CD14-positive monocyte (primary cell): Measurements from ENCODE around the gene ELMO1. TPM values are rescaled to one million over a fixed set of nuclear protein-coding genes. Genes with fewer than 3 reads are reported as not detected.

ENCODE experiments used
- DNase-seq, 3 donors: peaks; one replicate each; pipeline ENCODE4 v3.0.0-alpha.2; 2011 to 2022
- H2AFZ ChIP-seq: 2 replicates; pipeline ENCODE4 v1.6.0; 2012; ENCODE audit warnings: mild to moderate bottlenecking, low read depth, low read length, inconsistent platforms; ENCODE audit not compliant: insufficient read depth, poor library complexity, severe bottlenecking
- H3K27ac ChIP-seq, 2 donors: 1 replicate in 1 of 2; 2 replicates in 1 of 2; pipeline ENCODE4 v1.5.1; 2012 to 2013; ENCODE audit warnings: low read length in 2 of 2, control low read depth in 1 of 2, inconsistent platforms in 1 of 2, low read depth in 1 of 2, mild to moderate bottlenecking in 1 of 2
- H3K27me3 ChIP-seq, 2 donors: one replicate each; pipeline versions ENCODE4 v1.6.0 to v1.6.1; 2011 to 2013; ENCODE audit warnings: low read length in 2 of 2; ENCODE audit not compliant: control insufficient read depth in 2 of 2, insufficient read depth in 2 of 2
- H3K36me3 ChIP-seq, 2 donors: replicated peaks in 1 of 2; 1 replicate in 1 of 2; 2 replicates in 1 of 2; pipeline versions ENCODE4 v1.5.1 to v1.6.1; 2012 to 2013; ENCODE audit warnings: low read length in 2 of 2, control low read depth in 1 of 2, inconsistent platforms in 1 of 2, mild to moderate bottlenecking in 1 of 2; ENCODE audit not compliant: insufficient read depth in 2 of 2, control insufficient read depth in 1 of 2
- H3K4me1 ChIP-seq, 2 donors: 1 replicate in 1 of 2; 2 replicates in 1 of 2; pipeline versions ENCODE4 v1.5.1 to v1.6.1; 2012 to 2013; ENCODE audit warnings: low read length in 2 of 2, control low read depth in 1 of 2, inconsistent platforms in 1 of 2, mild to moderate bottlenecking in 1 of 2, moderate library complexity in 1 of 2; ENCODE audit not compliant: insufficient read depth in 2 of 2, control insufficient read depth in 1 of 2
- H3K4me2 ChIP-seq: replicated peaks from 2 replicates; pipeline ENCODE3; 2012; ENCODE audit warnings: low read length, moderate library complexity, mild to moderate bottlenecking; ENCODE audit not compliant: poor library complexity, severe bottlenecking; ENCODE audit errors: extremely low read depth
- H3K4me3 ChIP-seq, 3 experiments: fragments of 200-600 bp in 1 of 3; sonication (generic) in 1 of 3; replicated peaks in 1 of 3; 1 replicate in 2 of 3; 2 replicates in 1 of 3; pipeline ENCODE4 v1.5.1; 2011 to 2013; ENCODE audit warnings: low read length in 3 of 3, mild to moderate bottlenecking in 3 of 3, control low read depth in 2 of 3, low read depth in 2 of 3, inconsistent platforms in 1 of 3, moderate library complexity in 1 of 3
- H3K79me2 ChIP-seq: 2 replicates; pipeline ENCODE4 v1.6.0; 2012; ENCODE audit warnings: mild to moderate bottlenecking, control low read depth, inconsistent platforms, low read length, moderate library complexity; ENCODE audit not compliant: insufficient read depth
- H3K9ac ChIP-seq: 2 replicates; pipeline ENCODE4 v1.6.0; 2017; ENCODE audit warnings: low read length, mild to moderate bottlenecking; ENCODE audit not compliant: insufficient read depth, poor library complexity, severe bottlenecking
- H3K9me3 ChIP-seq, 2 donors: replicated peaks in 1 of 2; 1 replicate in 1 of 2; 2 replicates in 1 of 2; pipeline versions ENCODE4 v1.5.1 to v1.6.1; 2012 to 2013; ENCODE audit warnings: low read length in 2 of 2, control low read depth in 1 of 2; ENCODE audit not compliant: control insufficient read depth in 1 of 2, insufficient read depth in 1 of 2
- H4K20me1 ChIP-seq: 2 replicates; pipeline ENCODE4 v1.6.0; 2012; ENCODE audit warnings: mild to moderate bottlenecking, low read length, control low read depth, moderate library complexity; ENCODE audit not compliant: insufficient read depth
- H3K27ac Mint-ChIP-seq, 7 donors: one replicate each; pipeline ENCODE4 v1.8.0; 2020; ENCODE audit warnings: mild to moderate bottlenecking in 7 of 7, mixed read lengths in 7 of 7, moderate library complexity in 6 of 7, inconsistent platforms in 2 of 7
- H3K27me3 Mint-ChIP-seq, 3 donors: one replicate each; pipeline ENCODE4 v1.8.0; 2021 to 2022; ENCODE audit warnings: low read depth in 3 of 3, mild to moderate bottlenecking in 3 of 3, mixed read lengths in 3 of 3, moderate library complexity in 3 of 3, inconsistent platforms in 1 of 3
- H3K36me3 Mint-ChIP-seq, 2 donors: one replicate each; pipeline ENCODE4 v1.8.0; 2020; ENCODE audit warnings: mixed read lengths in 2 of 2, inconsistent platforms in 1 of 2, mild to moderate bottlenecking in 1 of 2
- H3K4me1 Mint-ChIP-seq: one replicate; pipeline ENCODE4 v1.8.0; 2020; ENCODE audit warnings: mild to moderate bottlenecking, mixed read lengths
- H3K4me3 Mint-ChIP-seq, 2 donors: one replicate each; pipeline ENCODE4 v1.8.0; 2020; ENCODE audit warnings: mild to moderate bottlenecking in 2 of 2, mixed read lengths in 2 of 2, moderate library complexity in 1 of 2
- H3K9me3 Mint-ChIP-seq, 7 donors: one replicate each; pipeline ENCODE4 v1.8.0; 2020 to 2022; ENCODE audit warnings: mixed read lengths in 7 of 7, mild to moderate bottlenecking in 6 of 7, moderate library complexity in 6 of 7, inconsistent platforms in 2 of 7
- WGBS: methylation state at CpG from one replicate; pipeline ENCODE4 v1.1.5; 2013; ENCODE audit warnings: missing lambda C conversion rate; ENCODE audit not compliant: insufficient coverage; 5-methylcytosine and 5-hydroxymethylcytosine counted together
- intact Hi-C, 2 donors: fragments of 100-400 bp; cut with micrococcal nuclease; formaldehyde crosslinking; loops; one replicate each; pipeline versions ENCODE4 v1.15.0 to v1.15.1; 2023
- polyA plus RNA-seq, 3 donors: library from polyadenylated mRNA; depleted of rRNA in 1 of 3; unstranded in 2 of 3; stranded (reverse) in 1 of 3; fragments of 300-500 nt in 2 of 3; fragments of >200 nt in 1 of 3; fragmentation: Illumina TruSeq in 2 of 3; gene quantifications; 1 replicate in 2 of 3; 2 replicates in 1 of 3; pipeline ENCODE4 v1.2.3, GENCODE V29; 2012 to 2021
- TF ChIP-seq, protein P1 (sequence below): fragments of 200-600 bp; IDR thresholded peaks from one replicate; pipeline ENCODE4 v1.8.0; 2022; ENCODE audit warnings: antibody characterized with exemption, mild to moderate bottlenecking

Gene ELMO1
- polyA plus RNA-seq, 3 donors, result 46.6 to 50.2 (median 46.7) TPM

DNA sequence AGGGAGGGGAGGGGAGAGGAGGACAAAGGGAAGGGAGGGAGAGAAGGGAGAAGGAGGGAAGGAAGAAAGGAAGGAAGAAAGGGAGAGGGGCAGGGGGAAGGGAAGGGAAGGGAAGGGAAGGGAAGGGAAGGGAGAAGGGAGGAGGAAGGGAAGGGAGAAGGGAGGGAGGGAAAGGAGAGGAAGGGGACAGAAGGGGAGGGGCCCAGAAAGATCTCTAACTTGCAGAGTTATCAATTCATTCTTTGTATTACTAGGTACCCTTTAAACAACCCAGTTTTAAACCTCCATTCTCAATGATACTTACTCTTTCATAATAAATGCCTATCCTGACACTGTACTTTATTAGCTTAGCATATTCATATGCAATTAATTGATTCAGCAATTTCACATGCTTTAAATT lies 192.0 kb downstream of the ELMO1 start:
- no peak overlapping the region for H3K27ac Mint-ChIP-seq
- no peak overlapping the region for H3K9ac ChIP-seq
- H3K4me3 Mint-ChIP-seq, result no peak overlapping the region

DNA sequence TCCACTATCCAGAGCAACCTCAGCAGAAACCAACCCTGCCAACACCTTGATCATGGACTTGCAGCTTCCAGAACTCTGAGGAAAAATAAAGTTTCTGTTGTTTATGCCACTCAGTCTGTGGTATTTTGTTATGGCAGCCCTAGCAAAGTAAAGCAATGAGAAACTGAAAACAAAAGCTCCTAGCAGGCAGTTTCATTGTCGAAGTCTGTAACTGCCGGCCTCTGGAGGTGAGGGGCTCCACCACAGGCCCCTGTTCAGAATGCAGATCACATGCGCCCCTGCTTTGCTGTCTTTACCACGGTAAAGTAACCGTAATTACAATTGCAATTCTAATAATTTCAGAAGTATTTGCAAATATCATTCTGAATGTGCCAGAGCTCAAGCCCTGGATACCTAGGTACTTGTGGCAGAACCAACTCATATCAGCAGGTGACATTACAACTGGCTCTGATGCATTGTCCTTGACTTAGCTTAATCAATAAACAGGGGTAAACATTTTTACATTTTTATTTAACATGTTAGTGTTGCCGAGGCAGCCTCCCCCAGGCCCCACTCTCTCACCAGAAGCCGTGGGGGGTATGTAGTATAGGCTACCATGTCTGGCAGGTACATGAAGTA lies 193.2 kb downstream of the ELMO1 start:
- TF ChIP-seq, protein P1, sequence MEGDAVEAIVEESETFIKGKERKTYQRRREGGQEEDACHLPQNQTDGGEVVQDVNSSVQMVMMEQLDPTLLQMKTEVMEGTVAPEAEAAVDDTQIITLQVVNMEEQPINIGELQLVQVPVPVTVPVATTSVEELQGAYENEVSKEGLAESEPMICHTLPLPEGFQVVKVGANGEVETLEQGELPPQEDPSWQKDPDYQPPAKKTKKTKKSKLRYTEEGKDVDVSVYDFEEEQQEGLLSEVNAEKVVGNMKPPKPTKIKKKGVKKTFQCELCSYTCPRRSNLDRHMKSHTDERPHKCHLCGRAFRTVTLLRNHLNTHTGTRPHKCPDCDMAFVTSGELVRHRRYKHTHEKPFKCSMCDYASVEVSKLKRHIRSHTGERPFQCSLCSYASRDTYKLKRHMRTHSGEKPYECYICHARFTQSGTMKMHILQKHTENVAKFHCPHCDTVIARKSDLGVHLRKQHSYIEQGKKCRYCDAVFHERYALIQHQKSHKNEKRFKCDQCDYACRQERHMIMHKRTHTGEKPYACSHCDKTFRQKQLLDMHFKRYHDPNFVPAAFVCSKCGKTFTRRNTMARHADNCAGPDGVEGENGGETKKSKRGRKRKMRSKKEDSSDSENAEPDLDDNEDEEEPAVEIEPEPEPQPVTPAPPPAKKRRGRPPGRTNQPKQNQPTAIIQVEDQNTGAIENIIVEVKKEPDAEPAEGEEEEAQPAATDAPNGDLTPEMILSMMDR, result no peak
- Mint-ChIP-seq H3K27ac (peak overlapping the region in 1 of 7 donors; percentile 15), H3K4me1 (peaks cover 33% of the 10 kb centered on the region), H3K27me3 (peaks cover 0 to 2% (median 0%) of the 10 kb centered on the region in 3 donors), H3K4me3 (no peak overlapping the region), H3K36me3 (peaks cover 39 to 55% of the 10 kb centered on the region in 2 donors), H3K9me3 (peaks cover 0 to 3% (median 0%) of the 10 kb centered on the region in 7 donors)
- WGBS, result 89% methylated on average over 3 of the region's 7 CpGs
- Histone ChIP-seq H3K79me2 (peaks cover 22% of the 10 kb centered on the region), H3K4me2 (no peak overlapping the region), H3K9ac (no peak overlapping the region), H3K4me3 (no peak overlapping the region), H3K4me1 (peaks cover 27 to 29% of the 10 kb centered on the region in 2 donors), H3K27me3 (no peaks in the 10 kb centered on the region), H3K36me3 (peaks cover 16 to 60% of the 10 kb centered on the region in 2 donors), H4K20me1 (peaks cover 64% of the 10 kb centered on the region), H3K27ac (peak overlapping the region in 1 of 2 donors; percentile 26), H3K9me3 (no peaks in the 10 kb centered on the region), H2AFZ (no peak overlapping the region)
- DNase-seq, result no peak
- intact Hi-C loops, result no loop called here

More for the DNA sequence above, 192.0 kb downstream of the ELMO1 start:
- H3K36me3 Mint-ChIP-seq, result peaks cover 39 to 55% of the 10 kb centered on the region in 2 donors
- Histone ChIP-seq H4K20me1 (peaks cover 63% of the 10 kb centered on the region), H2AFZ (no peak overlapping the region), H3K27ac (no peak overlapping the region), H3K79me2 (peaks cover 26% of the 10 kb centered on the region), H3K4me2 (no peak overlapping the region), H3K4me3 (no peak overlapping the region), H3K9me3 (no peaks in the 10 kb centered on the region), H3K27me3 (no peaks in the 10 kb centered on the region), H3K4me1 (peaks cover 19 to 27% of the 10 kb centered on the region in 2 donors), H3K36me3 (peaks cover 16 to 60% of the 10 kb centered on the region in 2 donors)
- TF ChIP-seq, protein P1, result no peak
- H3K9me3 Mint-ChIP-seq, result peaks cover 0 to 3% (median 0%) of the 10 kb centered on the region in 7 donors
- H3K27me3 Mint-ChIP-seq, result peaks cover 0 to 2% (median 0%) of the 10 kb centered on the region in 3 donors
- no peak for DNase-seq
- intact Hi-C loops, result no loop called here
- H3K4me1 Mint-ChIP-seq, result peaks cover 28% of the 10 kb centered on the region
